Esophagus muscularis mucosa (tissue), 4 donors: ENCODE data around the gene PPP1R3C.

Source experiments
- CTCF ChIP-seq, 3 experiments: fragments of 200-600 bp in 2 of 3; fragments of 450-650 bp in 1 of 3; sonication (generic) in 2 of 3; IDR thresholded peaks; one replicate each; pipeline ENCODE4 v1.5.1; 2017 to 2019; ENCODE audit warnings: antibody characterized with exemption in 3 of 3, mild to moderate bottlenecking in 2 of 3, moderate library complexity in 1 of 3
- EP300 ChIP-seq: sonication (generic); formaldehyde crosslinking; IDR thresholded peaks from one replicate; pipeline ENCODE4 v1.6.1; 2017; ENCODE audit warnings: antibody characterized with exemption
- POLR2A ChIP-seq: fragments of 450-650 bp; IDR thresholded peaks from one replicate; pipeline ENCODE4 v1.6.1; 2017; ENCODE audit warnings: antibody characterized with exemption, moderate library complexity, mild to moderate bottlenecking, low read depth
- POLR2AphosphoS5 ChIP-seq, 2 donors: sonication (generic); formaldehyde crosslinking; IDR thresholded peaks; one replicate each; pipeline ENCODE4 v1.6.1; 2017; ENCODE audit warnings: antibody characterized with exemption in 2 of 2

- TF ChIP-seq CTCF (IDR thresholded peaks at IDR 0.05) (no peak), POLR2A (no peak), POLR2AphosphoS5 (IDR thresholded peaks at IDR 0.05) (peak; percentile 53 to 56), EP300 (no peak)
These were observed 41.7 kb downstream of the PPP1R3C start for GRCh38 chr10:91590904-91591796.
